ENCODE measurements around the gene SLC35E1. TPM values are rescaled to one million over a fixed set of nuclear protein-coding genes. Genes with fewer than 3 reads are reported as not detected.

Gene SLC35E1
- total and polyA plus RNA-seq, 2 of the 13 experiments (the other 11 are each of a cell fraction or from before 2014, with no cell fraction given), result 21.2 to 46.5 TPM

DNA sequence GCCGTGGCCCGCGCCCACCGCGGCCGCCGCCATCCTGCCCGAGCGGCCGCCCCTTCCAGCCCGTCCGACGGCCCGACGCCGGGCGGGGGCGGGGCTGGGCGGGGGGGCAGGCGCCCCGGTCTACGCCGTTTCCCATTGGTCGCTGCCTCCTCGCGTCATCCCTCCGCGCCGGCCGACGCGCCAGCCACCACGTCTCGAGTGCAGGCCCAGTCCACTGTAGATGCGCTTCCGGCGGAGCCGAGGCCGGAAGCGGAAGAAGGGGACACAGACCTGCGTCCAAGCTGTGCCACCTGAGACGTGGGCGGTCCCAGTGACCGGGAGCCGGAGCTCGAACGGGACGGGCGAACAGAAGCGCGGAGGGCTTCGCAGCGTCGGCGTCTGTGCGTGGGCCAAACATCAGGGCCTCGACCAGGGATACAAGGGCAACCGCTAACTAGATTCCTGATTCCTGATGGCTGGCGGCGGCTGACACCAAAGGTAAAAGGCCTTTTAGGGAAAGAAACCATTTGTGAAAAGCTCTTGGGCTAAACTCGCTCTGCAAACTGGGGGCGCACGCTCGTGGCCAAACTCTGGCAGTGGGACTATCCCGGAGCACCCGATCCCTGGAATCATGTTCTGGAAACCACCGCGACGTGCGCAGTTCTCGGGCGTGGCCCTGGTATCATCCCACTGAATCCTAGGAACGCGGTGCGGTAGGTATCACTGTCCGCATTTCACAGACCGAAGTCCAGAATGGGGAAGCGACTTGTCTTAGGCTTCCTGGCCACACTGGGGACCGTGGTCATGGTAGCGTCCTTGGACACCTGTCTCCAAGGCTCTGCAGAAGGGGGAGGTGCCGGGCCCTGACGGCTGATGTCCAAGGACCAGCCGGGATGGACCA lies at the start of gene SLC35E1 (continued):
- TF ChIP-seq TOE1 (CRISPR knock-in tag; IDR thresholded peaks at IDR 0.05), result no peak
- 0 out of 2 replicates have a peak, but pooled peaks have one; percentile 21 for TF ChIP-seq BORCS8-MEF2B (CRISPR knock-in tag; IDR thresholded peaks at IDR 0.05)
- peak; percentile 80 for TF ChIP-seq RFX3 (CRISPR knock-in tag; IDR thresholded peaks at IDR 0.05)
- no peak for TF ChIP-seq ATF3 (CRISPR knock-in tag; IDR thresholded peaks at IDR 0.05)
- peak; percentile 68; the same call in 1 of the 2 replicates for TF ChIP-seq SALL2 (CRISPR knock-in tag; IDR thresholded peaks at IDR 0.05)
- 0 out of 2 replicates have a peak, but pooled peaks have one; percentile 14 for TF ChIP-seq HIC2 (CRISPR knock-in tag; IDR thresholded peaks at IDR 0.05; ENCODE audit: low read depth)
- peak; percentile 88 for TF ChIP-seq IRF2 (CRISPR knock-in tag; IDR thresholded peaks at IDR 0.05)
- peak; percentile 83 for TF ChIP-seq SALL1 (CRISPR knock-in tag; IDR thresholded peaks at IDR 0.05)
- TF ChIP-seq, protein P1, sequence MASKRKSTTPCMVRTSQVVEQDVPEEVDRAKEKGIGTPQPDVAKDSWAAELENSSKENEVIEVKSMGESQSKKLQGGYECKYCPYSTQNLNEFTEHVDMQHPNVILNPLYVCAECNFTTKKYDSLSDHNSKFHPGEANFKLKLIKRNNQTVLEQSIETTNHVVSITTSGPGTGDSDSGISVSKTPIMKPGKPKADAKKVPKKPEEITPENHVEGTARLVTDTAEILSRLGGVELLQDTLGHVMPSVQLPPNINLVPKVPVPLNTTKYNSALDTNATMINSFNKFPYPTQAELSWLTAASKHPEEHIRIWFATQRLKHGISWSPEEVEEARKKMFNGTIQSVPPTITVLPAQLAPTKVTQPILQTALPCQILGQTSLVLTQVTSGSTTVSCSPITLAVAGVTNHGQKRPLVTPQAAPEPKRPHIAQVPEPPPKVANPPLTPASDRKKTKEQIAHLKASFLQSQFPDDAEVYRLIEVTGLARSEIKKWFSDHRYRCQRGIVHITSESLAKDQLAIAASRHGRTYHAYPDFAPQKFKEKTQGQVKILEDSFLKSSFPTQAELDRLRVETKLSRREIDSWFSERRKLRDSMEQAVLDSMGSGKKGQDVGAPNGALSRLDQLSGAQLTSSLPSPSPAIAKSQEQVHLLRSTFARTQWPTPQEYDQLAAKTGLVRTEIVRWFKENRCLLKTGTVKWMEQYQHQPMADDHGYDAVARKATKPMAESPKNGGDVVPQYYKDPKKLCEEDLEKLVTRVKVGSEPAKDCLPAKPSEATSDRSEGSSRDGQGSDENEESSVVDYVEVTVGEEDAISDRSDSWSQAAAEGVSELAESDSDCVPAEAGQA (IDR thresholded peaks at IDR 0.05; ENCODE audit: low read depth), result peak; percentile 89
- TF ChIP-seq, protein P1 (CRISPR knock-in tag; IDR thresholded peaks at IDR 0.05; ENCODE audit: borderline replicate concordance), result no peak
- TF ChIP-seq ZNF558 (CRISPR knock-in tag; IDR thresholded peaks at IDR 0.05; ENCODE audit: borderline replicate concordance), result 0 out of 2 replicates have a peak, but pooled peaks have one; percentile 28
- 0 out of 2 replicates have a peak, but pooled peaks have one; percentile 5 for TF ChIP-seq CTCF (CRISPR knock-in tag; IDR thresholded peaks at IDR 0.05)
- TF ChIP-seq ZNF224 (CRISPR knock-in tag; IDR thresholded peaks at IDR 0.05), result no peak
- no peak for TF ChIP-seq POLR2AphosphoS2 (IDR thresholded peaks at IDR 0.05; ENCODE audit: low read depth, low read length)
- TF ChIP-seq ZFP37 (CRISPR knock-in tag; IDR thresholded peaks at IDR 0.05; ENCODE audit: borderline replicate concordance), result 0 out of 2 replicates have a peak, but pooled peaks have one; percentile 40
- TF ChIP-seq CBFB (CRISPR knock-in tag; IDR thresholded peaks at IDR 0.05), result peak; percentile 59; the same call in 1 of the 2 replicates
- TF ChIP-seq TCF12 (IDR thresholded peaks at IDR 0.05), result no peak
- TF ChIP-seq TCF12 (CRISPR knock-in tag; IDR thresholded peaks at IDR 0.05), result no peak
- 0 out of 2 replicates have a peak, but pooled peaks have one; percentile 48 for TF ChIP-seq ZNF709 (CRISPR knock-in tag; IDR thresholded peaks at IDR 0.05)
- no peak for TF ChIP-seq ZNF879 (CRISPR knock-in tag; IDR thresholded peaks at IDR 0.05)

All from HepG2 (cell line).